HG02852 (cell line): ENCODE results near the gene TIMP4.

Experiments used
- ATAC-seq: cut with Tn5 transposase; IDR thresholded peaks from one replicate; pipeline ENCODE4 v1.9.1; 2021; ENCODE audit warnings: mild to moderate bottlenecking, moderate library complexity; ENCODE audit not compliant: unreplicated experiment

Gene TIMP4

DNA sequence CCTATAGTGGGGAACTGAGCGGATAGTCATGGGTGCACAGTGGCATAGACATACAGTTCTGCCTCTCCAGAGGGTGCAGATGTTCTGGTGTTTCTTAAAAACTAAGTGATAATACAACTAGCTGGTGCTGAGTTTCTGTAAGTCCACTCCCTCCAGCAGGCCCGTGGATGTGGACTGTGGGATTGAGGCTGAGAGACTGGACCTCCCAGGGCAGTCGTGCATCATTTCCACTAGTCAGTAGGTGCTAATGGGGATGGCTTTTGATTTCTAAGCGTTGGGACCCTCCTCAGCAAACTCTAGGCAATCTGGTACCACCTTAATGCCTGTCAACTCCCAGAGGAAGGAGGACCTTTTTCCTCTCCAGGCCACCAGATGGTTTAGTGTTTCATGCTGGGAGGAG, 27.3 kb upstream of the TIMP4 start:
- ATAC-seq: no peak

DNA sequence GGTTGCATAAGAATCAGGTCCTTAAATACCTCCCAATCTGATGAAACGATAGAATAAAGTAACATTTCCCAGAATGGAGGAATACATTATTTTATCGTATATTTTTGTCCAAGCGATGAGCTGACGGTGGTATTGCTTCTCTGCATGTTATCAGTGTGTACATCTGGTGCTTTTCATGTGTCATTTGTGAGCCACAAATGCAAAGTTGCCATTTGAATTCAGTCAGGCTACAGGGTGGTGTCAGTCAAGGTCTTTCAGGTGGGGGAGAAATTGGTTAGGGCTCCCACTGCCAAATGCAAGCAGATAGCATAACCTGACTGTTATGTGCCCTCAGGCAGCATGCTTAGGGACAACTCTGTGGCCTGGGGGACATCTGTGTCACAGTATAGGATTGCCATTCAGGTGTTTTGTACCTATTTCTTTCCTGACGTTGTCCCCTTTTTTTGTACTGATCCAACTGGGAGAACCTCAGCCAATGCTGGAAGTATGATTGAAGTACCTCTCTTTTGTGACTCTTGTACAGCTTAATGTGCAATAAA, 26.5 kb upstream of the TIMP4 start:
- no peak for ATAC-seq

DNA sequence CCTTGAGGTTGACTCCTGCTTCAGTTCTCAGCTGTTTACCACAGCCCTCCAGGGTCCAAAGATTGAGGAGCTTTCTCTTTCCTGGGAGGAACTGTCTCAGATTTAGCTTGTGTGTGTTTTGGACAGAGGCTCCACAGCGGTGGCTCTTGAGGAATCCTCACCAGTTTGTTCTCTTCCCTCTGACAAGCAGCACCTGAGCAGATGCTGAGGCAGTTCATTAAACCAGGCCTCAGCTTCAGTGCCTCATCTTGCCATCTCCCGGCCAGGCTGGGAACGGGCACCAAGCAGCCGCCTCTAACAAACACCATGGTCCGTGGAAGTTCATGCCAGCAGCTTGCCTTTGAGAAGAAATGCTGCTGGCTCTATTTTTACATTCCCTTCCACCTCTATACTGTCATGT, 25.8 kb upstream of the TIMP4 start:
- ATAC-seq: no peak

DNA sequence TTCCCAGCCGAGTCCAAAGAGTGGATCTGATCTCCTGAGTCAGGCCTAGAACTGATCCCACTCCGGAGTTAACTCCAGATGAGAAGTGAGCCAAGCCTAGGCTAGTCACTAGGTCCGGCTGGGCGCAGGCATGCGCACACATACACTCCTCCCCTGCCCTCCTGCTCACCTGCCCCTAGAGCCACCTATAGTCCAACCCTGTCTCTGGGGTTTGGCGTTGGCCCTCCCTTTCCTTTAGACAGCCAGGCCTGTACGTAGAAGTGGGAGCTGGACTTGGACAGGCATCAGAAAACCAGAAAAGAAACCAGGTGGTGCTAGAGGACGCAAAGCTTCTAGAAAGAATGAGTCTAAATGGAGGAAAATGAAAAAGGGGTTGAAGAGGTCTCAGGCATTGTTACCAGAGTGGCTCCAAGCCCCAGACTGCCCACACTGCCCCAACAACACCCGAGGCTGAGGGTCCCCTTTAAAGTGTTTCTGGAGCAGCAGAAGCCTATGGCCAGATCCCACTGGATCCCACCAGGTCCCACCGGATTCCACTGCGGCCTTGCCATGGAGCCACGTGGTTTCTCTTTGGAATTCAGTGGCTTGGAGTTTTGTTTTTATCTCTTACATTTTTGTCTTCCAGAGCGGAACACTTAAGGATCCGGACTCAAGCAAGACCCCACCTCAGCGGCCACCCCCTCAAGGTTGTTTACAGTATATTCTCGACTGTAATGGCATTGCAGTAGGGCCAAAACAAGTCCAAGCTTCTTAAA, 24.2 kb upstream of the TIMP4 start:
- no peak for ATAC-seq

DNA sequence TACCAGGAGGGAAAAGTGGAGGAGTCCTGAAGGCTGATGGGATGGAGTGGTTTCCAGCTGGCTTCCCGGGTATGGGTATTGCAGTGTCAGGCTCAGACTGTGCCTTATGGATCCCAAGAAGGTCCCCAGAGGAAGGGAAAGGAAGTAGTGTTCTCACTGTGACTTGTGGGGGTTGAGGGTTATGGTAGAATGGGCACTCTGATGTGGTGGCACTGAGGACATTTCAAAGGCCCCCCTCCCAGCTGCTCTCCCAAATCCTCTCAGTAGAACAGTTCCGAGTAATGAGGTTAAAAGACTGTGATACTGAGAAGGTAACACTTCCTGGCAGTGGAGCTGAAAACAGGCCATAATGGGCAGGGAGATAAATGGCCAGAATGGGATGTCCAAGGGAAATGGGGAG, 23.1 kb upstream of the TIMP4 start:
- ATAC-seq: no peak

DNA sequence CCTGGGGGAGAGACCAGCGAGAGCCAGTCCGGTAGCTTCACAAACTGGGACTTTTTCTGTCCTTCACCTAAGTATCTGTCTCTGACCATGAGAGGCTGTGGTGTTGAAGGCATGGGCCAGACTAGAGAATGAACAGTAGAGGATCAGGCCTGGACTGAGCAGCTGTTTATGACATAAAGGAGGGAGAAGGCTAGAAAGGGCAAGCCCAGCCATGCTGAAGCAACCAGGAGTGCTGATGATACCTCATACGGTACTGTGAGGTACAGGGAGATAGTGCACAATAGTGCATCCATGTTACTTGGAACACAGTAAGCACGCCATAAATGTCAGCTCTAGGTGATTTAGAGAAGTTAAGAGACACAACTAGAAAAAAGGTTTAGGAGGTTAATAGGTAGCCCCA, 22.6 kb upstream of the TIMP4 start:
- no peak for ATAC-seq

DNA sequence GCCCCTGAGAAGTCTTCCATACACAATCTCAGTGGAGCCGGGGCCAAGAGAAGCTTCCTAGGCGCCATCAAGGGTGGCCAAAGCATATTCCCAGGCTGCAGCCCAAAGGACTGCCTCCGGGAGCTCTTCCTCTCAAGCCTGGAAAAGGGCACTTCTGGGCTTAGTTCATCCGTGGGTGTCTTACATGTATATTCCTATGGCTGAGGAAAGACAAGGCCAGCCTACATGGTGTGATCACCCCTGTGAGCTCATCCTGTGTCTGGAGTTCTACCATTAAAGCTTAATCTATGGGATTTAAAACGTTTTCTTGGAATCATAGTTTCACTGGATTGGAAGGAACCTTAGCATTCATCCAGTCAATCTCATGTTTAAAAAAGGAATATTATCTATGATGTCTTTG, 21.9 kb upstream of the TIMP4 start:
- ATAC-seq: no peak

DNA sequence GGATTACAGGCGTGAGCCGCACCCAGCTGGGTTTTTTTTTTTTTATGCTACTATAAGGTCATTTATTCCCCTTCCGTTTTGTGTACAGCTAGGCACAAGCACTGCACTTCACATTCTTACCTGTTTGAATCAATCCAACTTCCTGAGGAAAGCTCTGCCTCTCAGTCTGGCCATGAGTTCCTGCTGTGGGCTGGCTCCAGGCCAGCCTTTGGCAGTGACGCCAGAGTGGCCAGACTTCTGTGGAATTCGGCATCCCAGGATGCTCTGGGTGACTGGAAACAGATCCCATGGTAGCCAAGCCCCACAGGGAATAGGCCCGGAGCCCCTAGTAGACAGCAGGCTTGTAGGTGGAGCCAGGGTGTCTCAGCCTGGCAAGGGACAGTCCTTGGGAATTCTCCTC, 21.5 kb upstream of the TIMP4 start:
- no peak for ATAC-seq

DNA sequence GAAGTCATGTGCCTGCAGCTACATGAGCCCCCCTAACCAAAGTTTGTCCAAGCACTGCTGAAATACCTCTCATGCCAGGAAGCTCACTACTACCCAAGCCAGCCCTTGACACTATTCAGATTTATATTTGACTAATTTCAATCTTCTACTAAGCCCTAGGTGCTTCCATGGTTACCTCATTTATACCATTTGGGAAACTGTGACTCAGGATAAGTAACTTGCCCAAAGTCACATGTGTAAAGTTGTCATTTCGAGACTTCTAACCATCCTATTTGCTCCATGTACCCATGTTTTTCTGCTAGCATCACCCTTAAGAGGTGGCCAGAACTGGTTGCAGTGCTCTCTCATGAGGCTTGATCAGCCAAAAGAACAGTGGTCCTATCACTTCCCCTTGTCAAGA, 20.7 kb upstream of the TIMP4 start:
- ATAC-seq: no peak

DNA sequence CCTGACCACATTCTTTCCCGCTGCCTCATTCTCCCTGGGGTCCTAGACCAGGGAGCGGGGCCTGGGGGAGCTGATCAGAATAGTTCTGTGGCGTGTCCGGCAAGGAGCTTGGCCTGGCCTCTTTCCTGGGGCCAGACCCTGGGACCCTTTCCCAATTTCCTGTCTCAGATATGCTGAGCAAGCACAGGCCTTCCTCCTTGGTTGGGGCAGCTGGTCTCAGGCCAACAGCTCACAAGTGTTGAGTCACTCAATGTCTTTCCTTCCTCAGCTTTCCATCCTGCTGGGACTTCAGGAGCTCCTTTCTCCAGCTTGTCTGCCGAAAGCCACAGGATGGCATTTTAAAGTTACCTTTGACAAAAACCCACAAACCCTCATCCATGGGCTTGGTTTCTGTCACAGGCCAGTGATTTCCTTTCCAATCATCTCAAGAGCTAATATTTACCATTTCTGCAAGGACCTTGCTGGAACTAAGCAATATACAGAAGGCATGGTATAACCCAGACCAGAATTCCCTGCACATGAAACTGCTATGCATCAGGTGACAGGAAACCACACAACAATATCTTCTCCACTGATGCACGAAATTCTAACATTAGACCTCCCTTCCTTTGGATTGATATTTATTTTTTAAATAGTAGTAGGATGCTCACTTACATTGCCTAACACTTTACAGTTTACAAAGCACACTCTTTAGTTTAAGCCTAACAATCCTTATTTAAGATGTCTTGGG, 19.5 kb upstream of the TIMP4 start:
- no peak for ATAC-seq

DNA sequence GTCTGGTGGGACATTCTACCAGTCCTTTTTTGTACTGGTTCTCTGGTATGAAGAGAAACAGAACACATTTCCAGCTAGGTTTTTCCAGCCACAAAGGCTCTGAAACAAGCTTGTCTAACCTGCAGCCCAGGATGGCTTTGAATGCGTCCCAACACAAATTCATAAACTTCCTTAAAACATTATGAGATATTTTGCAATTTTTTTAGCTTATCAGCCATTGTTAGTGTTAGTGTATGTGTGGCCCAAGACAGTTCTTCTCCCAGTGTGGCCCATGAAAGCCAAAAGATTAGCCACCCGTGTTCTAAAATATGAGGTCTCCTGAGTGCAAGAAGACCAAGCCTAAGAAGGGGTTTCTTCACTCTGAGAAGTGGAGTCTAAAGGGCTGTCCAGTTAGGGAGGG, 18.4 kb upstream of the TIMP4 start:
- no peak for ATAC-seq

DNA sequence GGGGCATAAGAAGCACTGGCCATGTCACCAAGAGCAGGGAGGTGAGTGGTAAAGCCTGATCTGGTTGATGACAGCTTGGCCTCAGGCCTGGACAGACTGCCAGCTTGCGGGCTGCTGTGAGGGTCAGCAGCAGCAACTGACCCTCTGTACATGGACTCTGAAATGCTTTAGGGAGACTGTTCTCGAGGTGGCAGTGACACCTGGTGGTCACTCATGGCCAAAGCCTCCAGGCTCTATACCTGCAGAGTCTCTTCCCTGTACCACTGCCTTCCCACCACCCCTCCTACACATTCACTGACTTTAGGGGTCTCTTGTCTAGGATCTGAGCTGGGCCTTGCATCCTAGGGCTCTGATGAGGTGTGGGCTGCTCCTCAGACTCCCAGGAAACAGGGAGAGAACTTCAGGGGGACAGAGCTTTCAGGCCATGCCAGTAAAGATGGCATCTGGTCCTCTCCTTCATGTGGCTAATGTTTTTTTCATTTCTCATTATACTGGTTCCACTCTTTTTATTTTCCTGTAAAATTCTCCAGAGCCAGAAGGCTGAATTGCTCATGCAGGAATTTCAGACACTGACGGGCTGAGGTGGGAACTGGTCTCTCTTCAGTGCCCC, 17.2 kb upstream of the TIMP4 start:
- ATAC-seq: peak; percentile 74

DNA sequence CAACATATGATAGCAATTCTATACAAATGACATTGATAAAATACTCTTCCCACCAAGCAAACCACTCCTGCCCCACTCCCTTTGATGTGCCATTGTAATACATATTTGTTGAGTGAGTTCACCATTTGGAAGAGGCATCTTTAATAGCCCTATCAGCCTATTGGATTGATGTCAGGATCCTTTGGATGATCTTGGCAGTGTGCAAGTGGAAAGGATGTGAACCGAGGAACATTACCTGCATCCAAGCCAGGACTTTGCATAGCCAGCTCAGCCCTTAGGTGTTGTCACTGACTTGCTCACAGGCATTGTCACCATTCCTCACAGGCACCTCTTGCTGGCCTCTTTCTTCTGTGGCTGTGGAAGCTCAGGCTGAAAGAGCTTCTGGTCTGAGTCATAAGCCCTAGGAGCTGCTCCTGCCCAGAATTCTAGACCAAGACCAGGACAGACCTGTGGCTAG, 16.5 kb upstream of the TIMP4 start:
- no peak for ATAC-seq

DNA sequence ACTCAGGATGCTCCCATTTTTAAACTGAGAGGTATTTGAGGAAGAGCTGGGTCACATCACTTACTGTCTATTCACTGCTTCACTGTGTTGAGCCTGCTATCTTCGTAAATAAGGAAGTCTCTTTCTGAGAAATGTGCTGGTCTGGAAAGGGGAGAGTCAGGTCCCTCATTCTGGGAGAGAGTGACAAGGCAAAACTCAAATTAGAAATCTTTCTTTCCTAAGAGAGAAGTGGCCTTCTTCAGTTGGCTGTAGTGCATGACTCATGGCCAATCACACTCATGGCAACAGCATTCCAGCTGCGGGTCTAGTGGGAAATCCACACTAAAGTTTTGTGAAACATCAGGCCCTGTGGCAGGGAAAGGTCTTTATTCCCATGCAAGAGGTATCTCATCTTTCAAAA, 11.5 kb upstream of the TIMP4 start:
- no peak for ATAC-seq

DNA sequence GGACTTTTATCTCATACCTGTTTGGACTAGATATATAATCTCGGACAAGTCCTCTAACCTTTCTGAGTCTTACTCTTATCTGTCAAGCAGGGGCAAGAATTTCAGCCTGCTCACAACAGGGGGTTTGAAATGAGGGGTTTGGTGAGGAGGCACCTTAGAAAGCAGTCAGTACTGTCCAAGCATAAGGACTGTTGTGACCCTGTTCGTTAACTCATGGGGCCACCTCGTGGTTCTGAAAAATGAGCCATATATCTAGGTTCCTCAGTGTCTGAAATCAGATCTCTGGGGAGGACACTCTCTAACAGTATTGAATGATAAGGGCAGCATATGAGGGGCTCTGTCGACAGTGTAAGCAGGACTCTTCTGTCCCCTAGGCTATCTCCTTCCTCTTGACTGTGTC, 7.2 kb upstream of the TIMP4 start:
- no peak for ATAC-seq

DNA sequence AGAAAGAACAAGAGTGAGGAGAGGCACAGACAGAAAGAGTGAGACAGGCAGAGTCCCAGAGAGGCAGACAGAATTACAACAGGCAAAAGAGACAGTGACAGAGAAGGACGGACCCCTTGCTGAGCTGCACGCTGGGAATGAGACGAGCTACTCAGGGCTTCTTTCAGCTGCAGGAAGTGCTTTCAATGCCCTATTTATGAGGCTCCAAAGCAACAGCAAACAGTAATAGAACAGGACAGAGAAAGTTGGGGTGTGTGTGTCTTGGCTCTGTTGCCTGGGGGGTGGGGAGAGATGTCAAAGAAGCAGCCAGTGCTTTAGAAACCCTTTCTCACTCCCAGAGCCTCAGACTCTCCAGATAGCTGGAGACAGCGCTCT, 502 bp upstream of the TIMP4 start:
- ATAC-seq: no peak

DNA sequence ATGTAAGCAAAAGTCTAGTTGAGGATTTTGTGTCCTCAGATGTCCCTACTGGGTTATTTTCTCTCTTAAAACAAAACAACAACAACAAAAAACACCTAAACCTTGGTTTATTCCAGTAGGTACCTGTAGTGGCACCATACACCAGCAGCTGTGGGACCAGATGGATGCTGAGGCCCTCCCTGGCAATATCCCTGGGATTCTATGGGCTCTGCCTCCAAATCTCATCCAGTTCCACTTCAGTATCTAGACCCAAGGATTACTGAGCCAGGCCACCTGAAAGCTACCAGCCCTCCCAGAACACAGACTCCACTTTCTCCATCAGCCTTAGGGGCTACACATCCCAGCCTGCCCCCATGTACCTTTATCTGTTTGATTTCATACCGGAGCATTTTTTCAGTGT, 1.7 kb downstream of the TIMP4 start:
- no peak for ATAC-seq

DNA sequence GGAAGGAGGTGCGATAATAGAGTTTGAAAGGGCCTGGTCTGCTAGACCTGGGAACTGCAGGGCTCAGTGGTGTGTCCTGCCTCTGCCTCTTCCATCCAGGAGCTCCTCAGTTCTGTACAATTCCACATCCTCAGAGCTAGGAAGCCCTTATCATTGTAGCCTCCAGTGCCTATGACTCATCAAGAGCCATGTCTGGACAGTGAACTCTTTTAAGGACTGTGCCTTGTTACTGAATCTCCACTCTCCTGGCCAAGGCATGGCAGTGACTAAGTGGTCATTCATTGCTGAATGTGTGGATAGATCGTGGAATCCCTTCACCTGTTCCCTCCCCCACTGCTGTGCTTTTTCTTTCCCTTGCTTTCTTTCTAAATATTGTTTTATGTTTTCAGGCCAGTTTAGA, 2.9 kb downstream of the TIMP4 start:
- no peak for ATAC-seq

DNA sequence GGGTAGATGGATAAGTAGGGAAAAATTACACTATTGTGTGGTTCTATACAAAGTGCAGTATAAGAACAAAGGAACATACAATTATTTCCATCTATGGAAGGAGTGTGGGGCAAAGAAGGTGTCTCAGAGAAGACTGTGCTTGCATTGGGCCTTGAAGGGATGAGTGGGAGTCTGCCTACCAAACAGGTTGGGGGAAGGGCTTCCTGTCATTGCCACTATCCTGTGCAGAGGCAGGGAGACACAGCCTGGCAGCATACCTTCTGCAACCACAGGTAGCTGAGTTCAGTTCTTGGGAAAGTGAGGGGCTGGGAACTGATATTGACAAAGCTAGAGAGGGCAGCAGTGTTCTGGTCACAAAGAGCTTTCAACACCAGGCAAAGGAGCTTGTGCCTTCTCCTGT, 3.4 kb downstream of the TIMP4 start:
- no peak for ATAC-seq

DNA sequence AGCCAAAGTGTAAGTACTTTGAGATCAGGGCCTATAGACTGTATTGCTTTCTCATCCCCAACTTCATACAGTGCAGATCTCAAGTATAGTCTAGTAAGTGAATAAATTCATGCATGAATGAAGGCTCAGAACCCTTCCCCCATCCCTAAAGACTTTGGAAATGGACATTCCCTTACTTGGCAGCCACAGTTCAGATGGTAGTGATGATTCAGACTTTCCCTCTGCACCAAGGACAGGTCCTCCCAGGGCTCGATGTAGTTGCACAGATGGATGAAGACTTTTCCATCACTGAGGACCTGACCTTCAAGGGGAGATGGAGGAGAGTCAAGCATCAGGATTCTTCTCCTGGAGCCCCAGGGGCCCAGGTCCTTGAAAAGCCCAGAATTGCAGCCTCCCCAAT, 4.6 kb downstream of the TIMP4 start:
- no peak for ATAC-seq

DNA sequence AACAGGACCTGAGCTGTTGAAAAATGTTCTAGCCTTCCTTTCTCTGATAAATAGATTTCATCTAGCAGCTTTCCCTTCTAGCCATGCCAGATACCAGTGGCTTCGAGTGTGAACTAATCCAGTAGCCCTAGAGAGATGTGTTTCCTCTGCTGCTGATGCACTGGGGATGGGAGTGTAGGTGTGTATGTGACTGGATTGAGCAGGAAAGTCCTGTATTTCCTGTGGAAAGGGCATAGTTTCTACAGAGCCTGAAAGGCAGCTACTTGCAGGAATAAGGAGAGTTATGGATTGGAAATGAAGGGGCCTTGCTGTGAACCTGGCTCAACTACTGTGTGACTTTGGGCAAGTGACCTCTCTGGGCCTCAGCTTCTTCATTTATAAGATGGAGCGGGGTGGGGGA, 8.6 kb downstream of the TIMP4 start:
- ATAC-seq: no peak

DNA sequence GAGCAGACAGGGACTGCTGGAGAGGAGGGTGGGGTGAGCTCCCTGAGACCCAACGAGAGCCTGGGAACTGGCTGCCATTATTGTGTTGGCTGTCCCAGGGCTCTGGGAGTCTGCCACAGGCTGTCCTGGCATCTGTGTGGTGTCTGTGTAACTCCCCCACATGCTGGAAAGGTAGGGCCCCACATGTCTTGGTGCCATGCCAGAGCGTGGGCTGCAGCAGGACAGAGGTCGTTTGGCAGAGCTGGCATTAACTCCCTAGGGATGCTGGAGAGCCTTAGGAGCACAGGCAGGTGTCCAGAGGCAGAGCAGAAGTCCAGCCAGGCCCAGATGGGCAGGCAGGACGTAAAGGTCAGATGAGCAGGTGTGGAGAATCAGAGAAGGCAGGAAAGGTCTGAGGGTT, 9.7 kb downstream of the TIMP4 start:
- no peak for ATAC-seq
